C1 segment of cervical spinal cord (tissue), 14 donors: ENCODE measurements around the gene EMP3.
"Not testable (repeated sequence)": the region's sequence is repeated elsewhere in the genome, so short reads cannot be mapped to it uniquely, and the experiment has no call there.

Experiments used
- DNase-seq, 14 donors: peaks; one replicate each; lab custom pipeline; 2025; lab: John Stamatoyannopoulos, UW

Gene EMP3

GRCh38 chr19:48346191-48346590, 20.8 kb downstream of the EMP3 start:
- no peak for DNase-seq

GRCh38 chr19:48348045-48348444, 22.7 kb downstream of the EMP3 start:
- DNase-seq, result no peak

GRCh38 chr19:48348737-48349136, 23.4 kb downstream of the EMP3 start:
- no peak for DNase-seq

- DNase-seq, result no peak
These were observed 25.5 kb downstream of the EMP3 start for GRCh38 chr19:48350856-48351255.

- DNase-seq, result peak in 7 of 14 donors; percentile 10 to 64 (median 23)
These were observed 26.0 kb downstream of the EMP3 start for GRCh38 chr19:48351341-48351752.

GRCh38 chr19:48353677-48354076, 28.3 kb downstream of the EMP3 start:
- no peak for DNase-seq

- DNase-seq, result no peak
These were observed 29.1 kb downstream of the EMP3 start for GRCh38 chr19:48354332-48354992.

- DNase-seq, result no peak
These were observed 30.1 kb downstream of the EMP3 start for GRCh38 chr19:48355365-48355954.

GRCh38 chr19:48359123-48359522, 33.8 kb downstream of the EMP3 start:
- DNase-seq, result no peak

GRCh38 chr19:48361912-48362311, 36.6 kb downstream of the EMP3 start:
- no peak for DNase-seq

GRCh38 chr19:48362716-48363499, 37.6 kb downstream of the EMP3 start:
- peak; percentile 25 to 99 (median 86) for DNase-seq

- DNase-seq, result peak in 4 of 14 donors; percentile 74 to 90 (median 84)
These were observed 38.1 kb downstream of the EMP3 start for GRCh38 chr19:48363500-48363809.

- DNase-seq, result peak; percentile 90 to 100 (median 99)
These were observed 38.7 kb downstream of the EMP3 start, which contains the start of the genes SYNGR4 and TMEM143 for GRCh38 chr19:48363810-48364597. Gene SYNGR4 (plus strand): TSS chr19:48364367. CDS start chr19:48365843, 1,476 bp downstream. Gene TMEM143 (minus strand): TSS chr19:48363940. CDS start chr19:48363920, 20 bp downstream.

- DNase-seq, result no peak
These were observed 39.4 kb downstream of the EMP3 start for GRCh38 chr19:48364598-48365348.

GRCh38 chr19:48365602-48366001, 40.2 kb downstream of the EMP3 start:
- DNase-seq, result no peak

- DNase-seq, result no peak
These were observed 42.5 kb downstream of the EMP3 start for GRCh38 chr19:48367855-48368254.

- no peak for DNase-seq
These were observed 43.6 kb downstream of the EMP3 start for GRCh38 chr19:48368936-48369335.

- no peak for DNase-seq
These were observed 45.6 kb downstream of the EMP3 start for GRCh38 chr19:48370955-48371354.

GRCh38 chr19:48371367-48371766, 46.0 kb downstream of the EMP3 start:
- no peak for DNase-seq

- DNase-seq, result not testable (repeated sequence)
These were observed 46.4 kb downstream of the EMP3 start for GRCh38 chr19:48371771-48372170.

GRCh38 chr19:48372904-48373303, 47.6 kb downstream of the EMP3 start:
- peak in 1 of 14 donors; percentile 23 for DNase-seq
